Activated CD4-positive, alpha-beta T cell treated with anti-CD3 and anti-CD28 coated beads, Interleukin-2, amount 50 U/mL, for 48 hours (primary cell): Measurements from ENCODE around the gene CTBP1.

Experiments used
- DNase-seq, 2 experiments: peaks; one replicate each; pipeline ENCODE4 v3.0.0-alpha.2; 2020

CTBP1 gene

DNA sequence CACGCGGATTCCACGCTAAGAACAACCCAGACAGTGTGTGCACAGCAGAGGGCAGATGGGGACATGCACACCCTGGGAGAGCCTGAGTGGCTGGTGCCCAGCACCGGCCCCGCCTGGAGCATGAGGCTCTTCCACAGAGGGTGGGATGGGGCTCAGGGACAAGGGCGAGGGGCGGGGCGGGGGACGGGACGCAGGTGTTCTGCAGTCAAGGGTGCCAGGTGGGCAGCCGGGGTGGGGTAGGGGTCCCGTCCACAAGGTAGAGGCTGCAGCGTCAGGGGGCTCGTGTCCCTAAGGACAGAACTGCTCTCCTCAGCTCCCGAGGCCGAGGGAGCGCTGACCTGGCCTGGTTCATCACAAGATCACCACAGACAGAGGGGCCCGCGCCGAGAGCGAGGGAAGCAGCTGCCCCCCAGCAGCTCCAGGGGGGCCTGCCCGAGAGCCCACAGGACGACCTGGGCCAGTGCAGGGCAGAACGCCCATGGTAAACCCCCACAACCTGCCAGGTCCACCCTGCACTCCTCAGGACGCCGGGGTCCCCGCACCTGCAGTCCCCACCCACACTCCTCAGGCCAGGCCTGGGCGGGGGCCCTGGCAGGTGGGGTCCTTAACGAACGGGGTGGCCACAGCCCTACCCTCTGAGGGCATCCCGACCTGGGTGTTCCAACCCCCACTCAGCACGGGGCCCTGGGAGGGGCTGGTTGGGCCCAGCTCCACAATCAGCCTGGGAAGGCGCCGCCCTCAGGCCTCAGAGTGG is 26.7 kb downstream of the CTBP1 start:
- no peak for DNase-seq

DNA sequence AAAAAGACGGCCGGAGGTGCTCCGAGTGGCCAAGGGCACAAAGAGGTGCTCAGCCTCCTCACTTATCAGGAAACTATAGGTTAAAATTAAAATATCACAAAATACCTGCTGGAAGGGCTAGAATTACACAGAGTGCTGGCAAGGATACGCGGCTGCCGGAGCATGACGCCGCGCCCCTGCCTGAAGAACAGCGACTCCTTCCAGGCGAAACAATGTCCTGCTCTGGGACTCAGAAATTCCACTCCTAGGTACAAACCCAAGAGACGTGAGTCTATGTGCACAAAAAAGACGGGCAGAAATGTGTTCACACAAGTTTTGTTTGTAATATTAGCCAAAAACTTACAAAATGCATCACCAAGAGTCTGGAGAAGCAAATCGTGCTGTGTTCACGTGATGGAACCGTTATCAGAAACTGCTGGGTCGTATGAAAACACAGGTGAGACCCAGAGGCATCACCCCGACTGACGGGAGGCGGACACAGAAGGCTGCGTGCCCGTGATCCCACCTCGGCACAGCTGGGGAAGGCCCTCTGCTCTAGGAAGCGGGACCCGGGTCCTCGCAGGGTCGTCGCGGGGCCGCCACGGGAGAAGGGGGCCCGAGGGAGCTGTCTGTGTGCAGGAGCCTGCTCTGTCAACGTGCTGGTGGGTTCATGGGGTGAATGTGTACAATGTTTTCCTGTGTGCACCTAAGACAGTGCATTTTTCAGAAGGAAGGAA is 27.6 kb downstream of the CTBP1 start:
- DNase-seq = no peak

DNA sequence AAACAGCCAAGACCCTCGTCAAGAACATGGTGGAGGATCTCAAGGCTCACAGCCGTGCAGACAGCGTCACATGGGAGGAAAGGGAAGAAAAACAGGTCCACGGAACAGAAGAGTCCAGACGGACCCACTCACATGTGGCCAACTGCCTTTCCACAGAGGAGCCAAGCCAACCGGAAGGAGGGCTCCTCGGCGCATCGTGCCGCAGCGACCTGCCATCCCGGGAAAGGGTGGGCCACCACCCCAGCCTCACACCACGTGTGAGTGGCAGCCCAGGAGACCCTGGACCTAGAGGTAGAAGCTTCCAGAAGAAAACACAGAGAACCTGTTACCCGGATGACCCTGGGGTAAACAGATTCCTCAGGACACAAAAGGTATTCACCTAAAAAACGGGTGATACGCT is 28.4 kb downstream of the CTBP1 start:
- DNase-seq = no peak

DNA sequence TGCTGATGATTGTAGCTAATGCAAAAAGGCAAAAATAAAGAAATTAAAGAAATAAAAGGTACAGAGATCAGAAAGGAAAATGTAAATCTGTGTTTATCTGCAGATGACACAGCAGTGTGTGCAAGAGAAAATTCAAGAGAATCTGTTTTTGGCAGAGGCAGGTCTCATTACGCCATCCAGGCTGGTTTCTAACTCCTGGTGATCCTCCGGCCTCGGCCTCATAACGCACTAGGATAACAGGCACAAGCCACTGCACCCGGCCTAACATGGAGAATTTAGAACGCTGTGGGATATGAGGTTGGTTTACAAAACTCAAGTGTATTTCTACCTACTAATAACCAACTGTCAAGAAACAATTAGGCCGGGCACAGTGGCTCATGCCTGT is 29.4 kb downstream of the CTBP1 start:
- no peak for DNase-seq

DNA sequence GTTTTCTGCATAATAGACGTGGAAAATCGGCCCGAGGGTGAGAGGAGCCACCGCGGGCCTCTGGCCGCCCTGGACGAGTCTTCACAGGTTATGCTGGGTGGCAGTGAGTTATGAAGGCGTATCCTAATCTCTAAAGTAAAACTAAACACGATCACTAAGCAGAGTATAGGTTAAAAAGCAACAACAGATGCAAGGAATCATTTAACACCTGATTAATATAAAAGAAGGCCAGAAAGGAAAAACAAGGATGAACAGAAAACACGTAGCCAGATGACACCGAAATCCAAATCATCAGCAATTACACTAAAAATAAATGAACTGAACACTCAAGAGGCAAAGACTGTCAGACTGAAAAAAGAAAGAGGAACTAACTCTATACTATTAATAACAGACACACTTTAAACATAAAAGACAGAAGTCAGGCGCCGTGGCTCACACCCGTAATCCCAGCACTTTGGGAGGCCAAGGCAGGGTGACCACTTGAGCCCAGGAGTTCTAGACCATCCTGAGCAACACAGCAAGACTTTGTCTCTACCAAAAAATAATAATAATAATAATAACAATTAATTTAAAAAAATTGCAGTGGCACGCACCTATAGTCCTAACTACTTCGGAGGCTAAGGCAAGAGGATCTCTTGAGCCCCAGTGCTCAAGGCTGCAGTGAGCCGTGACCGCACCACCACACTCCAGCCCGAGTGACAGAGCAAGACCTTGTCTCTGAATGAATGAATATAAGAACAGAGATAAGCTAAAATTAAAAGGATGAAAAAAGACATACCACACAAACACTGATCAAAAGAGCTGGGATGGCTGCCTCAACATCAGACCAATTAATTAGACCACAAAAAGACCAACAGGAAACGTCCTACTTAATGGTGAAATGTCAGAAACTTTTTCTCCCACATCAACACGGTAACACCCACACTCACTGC is 30.0 kb downstream of the CTBP1 start:
- no peak for DNase-seq

DNA sequence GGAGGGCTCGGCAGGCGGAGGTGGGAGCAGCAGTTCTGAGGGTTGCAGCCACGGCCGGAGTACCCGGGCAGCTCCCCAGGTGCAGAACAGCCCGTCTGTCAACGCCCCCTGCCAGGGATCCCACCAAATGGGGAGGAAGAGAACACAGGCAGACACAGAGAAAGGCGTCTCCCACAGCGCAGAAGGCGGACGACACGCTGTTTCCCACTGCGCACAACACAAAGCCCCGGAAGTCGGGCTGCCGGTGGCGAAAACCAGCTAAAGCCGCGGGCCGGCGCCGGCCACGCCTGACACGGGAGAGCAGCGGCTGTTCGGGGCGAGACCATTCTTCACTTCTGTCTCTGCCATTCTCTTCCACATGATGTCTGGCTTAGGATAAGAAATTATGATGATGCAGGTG is 31.6 kb downstream of the CTBP1 start:
- DNase-seq = no peak

DNA sequence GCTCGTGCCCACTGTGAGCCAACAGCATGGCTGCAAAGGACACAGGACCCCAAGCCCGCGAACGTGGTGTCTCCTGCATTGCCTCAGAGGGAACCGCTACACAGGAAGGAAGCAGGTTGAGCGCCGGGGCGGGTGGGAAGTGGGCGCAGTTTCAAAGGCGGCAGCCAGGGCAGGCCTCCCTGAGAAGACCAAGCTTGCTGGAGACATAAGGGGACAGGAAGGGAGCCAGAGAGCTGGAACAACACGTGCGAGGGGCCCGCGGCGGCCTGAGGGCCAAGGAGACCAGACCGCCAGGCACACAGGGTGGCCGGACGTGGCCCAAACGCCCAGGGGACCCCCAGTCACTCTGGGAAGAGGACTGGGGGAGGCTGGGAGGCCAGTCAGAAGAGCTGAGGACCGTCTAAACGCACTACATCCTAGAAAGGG is 32.0 kb downstream of the CTBP1 start:
- peak; percentile 69 to 73 for DNase-seq

DNA sequence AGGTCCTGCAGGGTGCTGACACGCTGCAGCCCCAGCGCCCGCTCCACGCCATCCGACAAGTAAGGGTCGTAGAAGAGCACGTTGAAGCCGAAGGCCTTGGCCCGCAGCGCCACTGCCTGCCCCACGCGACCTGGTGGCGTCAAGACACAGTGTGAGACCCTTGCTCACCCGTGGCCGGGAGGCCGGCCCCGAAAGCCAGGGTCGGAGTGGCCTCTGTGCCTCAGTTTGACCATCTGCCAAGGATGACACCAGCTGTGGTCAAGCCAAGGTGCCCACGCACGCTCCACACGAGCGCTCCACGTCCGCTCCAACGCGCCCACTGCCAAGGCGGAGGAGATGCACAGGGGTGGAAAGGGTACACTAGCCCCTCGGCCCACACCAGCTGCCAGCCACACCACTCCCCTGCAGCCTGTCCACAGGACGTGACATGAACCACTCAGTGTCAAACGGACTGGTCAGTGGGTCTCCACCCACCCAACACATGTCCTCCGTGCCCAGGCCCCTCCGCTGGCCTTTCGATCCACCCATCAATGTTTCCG is 32.8 kb downstream of the CTBP1 start:
- DNase-seq = no peak

DNA sequence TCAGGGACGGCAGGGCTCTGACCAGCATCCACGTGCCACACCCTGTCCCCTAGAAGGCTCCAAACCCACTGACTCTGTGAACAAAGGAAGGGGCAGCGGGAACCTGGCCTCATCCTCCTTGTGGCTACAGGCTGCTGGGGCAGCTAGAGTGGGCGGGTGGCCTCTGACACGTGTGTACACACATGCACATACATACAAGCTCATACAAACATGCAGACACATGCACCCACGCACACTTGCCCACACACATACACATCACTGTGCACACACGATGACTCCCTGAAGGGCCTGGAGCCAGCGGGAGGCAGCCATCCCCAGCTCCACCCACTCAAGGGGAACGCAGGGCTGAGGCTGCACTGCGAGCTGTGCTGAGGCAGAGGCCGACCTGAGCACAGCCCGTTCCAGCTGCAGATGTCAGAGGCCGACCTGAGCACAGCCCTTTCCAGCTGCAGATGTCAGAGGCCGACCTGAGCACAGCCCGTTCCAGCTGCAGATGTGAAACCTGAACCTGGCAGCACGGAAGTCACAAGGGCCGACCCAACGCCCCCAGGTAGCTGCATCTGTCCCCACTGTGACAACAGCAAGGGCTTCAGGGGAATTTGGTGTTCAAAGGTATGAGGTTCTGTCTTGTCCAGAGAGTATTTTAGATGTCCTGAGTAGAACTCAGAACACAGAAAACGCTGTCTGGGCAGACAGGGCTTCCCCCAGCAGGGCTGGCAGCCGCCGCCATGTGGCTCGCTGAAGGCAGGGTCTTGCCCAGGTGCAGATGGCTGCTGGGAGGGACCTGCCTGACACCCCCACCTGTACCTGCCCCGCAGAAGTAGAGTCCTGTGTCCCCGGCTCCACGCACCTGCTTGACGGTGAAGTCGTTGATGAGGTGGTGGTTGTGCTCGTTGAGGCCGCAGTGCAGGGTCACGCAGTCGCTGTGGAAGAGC is 33.5 kb downstream of the CTBP1 start:
- DNase-seq = no peak

DNA sequence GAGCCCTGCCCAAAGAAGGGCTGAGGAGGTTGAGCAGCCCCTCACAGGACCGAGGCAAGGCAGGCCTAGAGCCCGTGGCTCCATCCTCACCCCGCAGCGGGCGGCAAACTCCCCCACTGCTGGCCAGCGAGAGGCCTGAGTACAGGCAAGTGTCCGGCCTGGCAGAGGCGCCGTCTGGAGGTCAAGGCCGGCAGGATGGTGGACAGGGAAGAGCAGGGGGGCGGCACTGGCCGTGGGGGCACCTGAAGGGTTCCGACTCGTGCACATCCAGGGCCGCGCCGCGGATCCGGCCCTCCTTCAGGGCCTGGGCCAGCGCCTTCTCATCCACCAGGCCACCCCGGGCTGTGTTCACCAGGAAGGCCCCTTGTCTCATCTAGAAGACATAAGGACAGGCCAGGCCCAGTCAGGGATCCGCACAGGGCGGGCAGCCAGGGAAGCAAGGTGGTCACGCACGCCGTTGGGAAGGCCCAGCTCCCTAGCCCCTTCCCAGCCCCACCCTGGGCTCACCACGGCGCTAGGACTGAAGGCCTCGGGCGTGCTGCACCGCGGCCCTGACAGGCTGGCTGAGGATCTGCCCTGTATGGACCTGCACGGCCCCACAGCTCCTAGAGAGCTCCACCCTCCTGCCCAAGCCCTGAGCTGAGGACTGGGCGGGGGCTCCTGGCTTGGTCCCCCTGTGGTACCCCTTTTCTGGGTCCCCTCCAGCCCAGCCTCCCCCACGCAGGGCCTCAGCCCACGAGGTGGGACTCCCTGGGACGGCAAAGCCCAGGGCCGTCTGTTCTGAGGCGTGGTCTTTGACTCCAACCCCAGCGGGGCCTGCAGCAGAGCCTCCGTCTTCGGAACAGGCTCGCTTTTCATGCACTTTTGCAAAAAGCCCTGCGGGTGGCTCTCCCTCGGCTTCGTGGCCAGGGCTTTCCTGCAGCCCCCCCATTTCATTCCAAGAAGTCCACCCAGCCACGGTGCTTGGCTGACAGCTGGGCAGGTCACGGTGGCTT is 34.5 kb downstream of the CTBP1 start:
- DNase-seq = no peak

DNA sequence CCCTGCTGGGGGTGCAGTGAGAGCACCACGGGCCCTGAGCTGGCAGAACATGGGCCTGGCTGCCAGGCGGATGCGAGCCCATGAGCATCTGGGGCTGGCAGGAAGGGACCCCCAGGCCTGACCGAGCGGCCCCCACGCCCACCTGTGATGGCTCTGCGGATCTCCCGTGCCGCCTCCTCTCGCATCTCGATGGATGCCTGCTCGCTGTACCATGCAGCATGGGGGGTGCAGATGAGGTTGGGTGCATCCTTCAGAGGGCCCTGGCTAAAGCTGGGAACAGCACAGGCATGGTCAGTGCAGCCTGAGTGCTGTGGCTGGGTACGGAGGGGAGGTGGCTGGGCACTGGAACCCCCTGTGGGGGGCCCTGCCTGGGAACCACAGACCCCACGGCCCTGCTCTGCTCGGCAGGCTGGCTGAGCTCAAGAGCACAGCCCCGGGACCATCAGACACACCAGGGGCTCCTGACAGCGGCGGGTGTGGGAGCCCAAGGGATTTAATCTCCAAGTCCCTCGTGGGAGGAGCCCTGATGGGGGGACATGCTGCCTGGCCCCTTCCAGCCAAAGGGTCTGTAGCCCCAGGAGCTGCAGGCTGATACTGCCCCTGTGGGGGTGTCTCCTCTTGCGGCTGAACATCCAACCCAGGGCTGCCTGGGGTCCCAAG is 35.5 kb downstream of the CTBP1 start:
- DNase-seq = no peak

DNA sequence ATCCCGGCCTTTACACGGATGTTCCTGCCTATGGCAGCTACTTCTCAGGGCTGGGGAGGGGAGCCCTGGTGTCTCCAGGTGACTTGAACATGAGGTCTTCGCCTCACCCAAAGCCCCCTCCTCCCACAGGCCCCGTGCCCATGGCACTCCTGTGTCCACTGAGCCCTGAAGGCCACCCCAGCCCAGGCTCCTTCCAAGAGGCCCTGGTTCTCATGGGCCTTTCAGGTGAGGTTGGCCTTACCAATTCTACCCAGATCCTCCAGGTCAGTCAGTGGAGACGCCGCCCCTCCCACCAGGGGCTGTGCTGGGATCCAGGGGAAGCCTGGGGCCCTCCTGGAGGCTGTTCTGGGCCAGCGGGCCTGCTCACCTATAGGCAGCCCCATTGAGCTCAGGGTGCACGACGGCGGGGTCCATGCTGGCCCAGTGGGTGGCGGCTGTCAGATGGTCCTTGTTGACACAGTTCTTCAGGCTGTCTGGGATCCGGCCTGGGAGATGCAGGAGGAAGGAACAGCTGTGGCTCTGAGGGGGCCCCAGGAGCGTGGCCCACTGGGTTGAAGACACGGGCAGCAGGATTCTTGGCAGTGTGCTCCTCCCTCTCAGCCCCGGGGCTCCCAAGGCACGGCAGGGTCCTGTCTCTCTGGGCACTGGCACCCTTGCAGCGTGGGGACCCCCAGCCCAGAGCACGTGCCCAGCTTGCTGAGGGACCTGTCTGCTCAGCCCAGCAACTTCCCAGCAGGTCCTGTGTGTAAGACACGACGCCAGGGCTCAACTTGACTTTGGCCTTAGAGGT is 36.2 kb downstream of the CTBP1 start:
- no peak for DNase-seq

DNA sequence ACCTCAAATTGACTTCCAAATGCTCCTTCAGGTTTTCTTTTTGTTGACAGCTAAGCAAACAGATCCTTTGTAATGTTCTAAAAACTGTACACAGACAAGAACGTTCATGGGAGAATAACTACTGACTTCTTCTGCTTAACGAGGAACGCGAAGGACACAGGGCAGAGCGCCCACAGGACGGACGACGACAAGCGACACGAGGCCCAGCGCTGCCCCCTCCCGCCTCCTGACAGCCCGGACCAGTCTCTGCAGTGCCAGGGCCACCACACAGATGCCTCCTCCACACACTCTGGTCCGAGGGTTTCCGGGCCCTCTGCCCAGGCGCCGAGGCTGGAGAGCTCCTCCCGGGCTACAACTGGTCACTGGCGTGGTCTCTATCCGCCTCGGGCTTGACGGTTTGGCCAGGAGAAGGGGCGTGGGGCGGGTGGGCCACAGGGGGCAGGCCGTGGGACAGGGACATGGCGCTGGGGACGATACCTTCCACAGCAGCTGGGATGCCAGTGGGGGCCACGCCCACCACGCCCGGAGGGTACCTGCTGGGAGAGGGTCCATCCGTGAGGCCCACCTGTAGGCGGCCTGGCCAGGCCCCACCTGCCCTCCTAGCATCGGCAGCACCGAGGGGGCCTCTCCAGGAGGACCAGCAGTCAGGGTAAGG is 36.9 kb downstream of the CTBP1 start:
- DNase-seq = no peak

DNA sequence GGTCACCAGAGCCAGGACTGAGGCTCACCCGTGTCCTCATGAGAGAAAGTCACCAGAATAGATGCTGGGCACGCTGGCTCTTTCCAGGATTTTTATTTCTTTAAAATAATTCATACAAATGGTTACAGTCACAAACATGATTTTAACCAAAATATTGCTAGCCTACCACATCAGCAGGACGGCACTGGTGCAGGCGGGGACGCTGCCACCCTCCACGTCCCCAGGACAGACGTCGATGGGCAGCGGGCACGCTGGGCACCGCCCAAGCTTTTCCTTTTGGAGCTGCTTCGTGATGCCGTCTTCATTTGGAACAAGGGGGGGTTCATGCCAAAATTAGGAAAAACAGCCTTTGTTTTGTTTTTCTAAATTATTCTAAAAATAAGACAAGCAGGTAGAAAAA is 37.6 kb downstream of the CTBP1 start:
- no peak for DNase-seq

DNA sequence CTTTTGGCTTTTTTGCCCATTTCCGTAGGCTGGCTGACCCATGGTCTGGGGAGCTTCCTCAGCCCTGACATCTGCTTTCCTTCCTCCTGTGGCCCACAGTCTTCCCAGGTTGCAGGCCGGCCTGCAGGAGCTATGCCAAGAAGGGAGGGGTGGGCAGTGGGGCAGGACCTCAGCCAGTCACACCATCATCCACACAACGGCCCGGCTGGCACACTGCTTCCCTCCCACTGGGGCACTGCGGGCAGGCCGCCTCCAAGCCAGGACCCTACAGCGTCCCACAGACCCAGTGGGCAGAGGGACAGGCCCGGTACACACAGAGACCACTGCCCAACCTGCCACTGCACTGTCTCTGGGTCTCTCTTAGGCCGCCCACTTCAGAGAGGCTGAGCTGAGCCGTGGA is 38.0 kb downstream of the CTBP1 start:
- DNase-seq = no peak

DNA sequence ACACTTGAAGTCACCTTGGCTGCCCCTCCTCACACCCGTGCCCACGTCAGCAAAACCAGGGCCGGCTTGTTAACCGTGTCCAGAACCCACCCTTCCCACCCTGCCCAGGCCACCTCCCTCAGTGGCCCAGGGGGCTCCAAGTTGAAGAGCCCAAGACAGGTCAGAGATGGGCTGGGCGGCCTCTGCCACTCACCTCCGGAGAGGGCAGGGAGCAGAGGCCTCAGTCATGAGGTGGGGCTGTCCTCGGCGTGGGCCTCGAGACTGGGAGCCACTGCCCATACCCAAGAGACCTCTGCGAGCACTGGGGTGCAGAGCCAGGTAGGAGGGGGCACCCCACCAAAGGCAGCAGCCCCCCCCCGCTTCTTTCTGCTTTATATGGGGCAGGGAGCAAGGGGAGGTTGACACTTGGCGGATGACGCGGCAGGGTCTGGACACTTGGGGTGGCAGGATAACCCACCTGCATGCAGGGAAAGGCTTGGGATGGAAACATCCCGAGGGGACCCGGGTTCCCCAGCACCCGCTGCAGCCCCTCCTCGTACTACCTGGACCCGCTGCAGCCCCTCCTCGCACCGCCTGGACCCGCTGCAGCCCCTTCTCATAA is 38.6 kb downstream of the CTBP1 start:
- no peak for DNase-seq

DNA sequence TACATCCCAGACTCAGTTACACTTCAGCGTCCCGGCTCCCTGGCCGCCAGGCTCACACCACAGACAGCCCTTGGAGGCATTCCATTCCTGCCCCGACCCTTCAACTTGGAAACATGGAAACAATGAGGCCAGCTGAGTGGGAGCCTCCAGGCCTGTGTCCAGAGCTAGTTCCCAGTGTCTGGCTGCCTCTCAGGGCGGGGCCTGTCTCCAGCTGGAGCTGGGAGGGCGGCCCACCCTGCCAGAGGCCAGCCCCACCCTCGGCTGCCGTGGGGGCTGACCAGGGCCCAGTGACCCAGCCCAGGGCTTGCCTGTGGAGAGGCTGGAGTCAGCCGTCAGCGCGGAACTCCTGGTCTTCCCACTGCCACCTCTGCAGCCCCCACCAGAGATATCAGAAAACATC is 39.1 kb downstream of the CTBP1 start:
- no peak for DNase-seq

DNA sequence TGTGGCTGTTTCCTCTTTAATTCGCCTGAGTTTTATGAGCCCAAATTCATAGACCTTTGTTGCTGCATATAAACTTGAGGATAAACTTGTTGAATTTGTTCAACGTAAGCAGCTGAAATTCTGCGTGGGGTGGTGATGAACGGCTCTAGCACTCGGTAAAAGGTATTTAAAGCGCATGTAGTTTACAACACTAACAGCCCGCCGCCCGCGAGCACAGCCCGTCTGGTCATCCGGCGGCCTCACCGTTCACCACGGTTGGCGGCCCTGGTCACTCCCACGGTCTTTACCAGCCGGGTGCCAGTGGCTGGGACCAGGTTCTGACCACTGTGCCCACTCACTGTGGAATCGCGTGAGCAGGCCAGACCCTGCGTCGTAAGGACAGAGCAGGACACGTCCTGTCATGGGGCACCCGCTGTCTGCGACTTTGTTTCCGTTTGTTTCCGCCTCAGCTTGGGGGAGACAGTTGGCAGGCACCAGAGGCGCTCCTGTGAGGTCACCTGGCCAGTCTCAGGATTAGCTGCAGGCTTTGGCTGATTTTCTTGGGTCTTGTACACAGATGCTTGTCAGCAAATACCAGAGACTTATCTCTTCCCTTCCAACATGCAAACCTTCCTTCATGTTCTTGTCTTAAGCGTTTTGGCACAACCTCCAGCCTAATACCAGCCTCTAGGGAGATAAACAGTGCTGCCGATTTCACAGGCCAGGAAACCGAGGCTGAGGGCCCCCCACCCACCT is 39.8 kb downstream of the CTBP1 start:
- DNase-seq = no peak
